Mucosa of stomach (tissue), 1 donor: ENCODE data around the gene RALGPS1.

Experiments used
- H3K27me3 ChIP-seq: one replicate; pipeline ENCODE4 v1.7.0; 2013; ENCODE audit warnings: mild to moderate bottlenecking, low read length; ENCODE audit not compliant: control insufficient read depth, insufficient read depth
- H3K36me3 ChIP-seq: one replicate; pipeline ENCODE4 v1.7.0; 2013; ENCODE audit warnings: low read length; ENCODE audit not compliant: control insufficient read depth, insufficient read depth
- H3K4me1 ChIP-seq: one replicate; pipeline ENCODE4 v1.7.0; 2013; ENCODE audit warnings: mild to moderate bottlenecking, low read length; ENCODE audit not compliant: control insufficient read depth, insufficient read depth
- H3K4me3 ChIP-seq: one replicate; pipeline ENCODE4 v1.7.0; 2013; ENCODE audit warnings: low read length
- H3K9ac ChIP-seq: one replicate; pipeline ENCODE4 v1.7.0; 2013; ENCODE audit warnings: mild to moderate bottlenecking, low read length, moderate library complexity
- H3K9me3 ChIP-seq: one replicate; pipeline ENCODE4 v1.7.0; 2013; ENCODE audit warnings: mild to moderate bottlenecking, low read length, moderate library complexity; ENCODE audit not compliant: control insufficient read depth
- donor health status: Pancreatic carcinoma.

The RALGPS1 gene

GRCh38 chr9:127130661-127131538, 216.3 kb downstream of the RALGPS1 start:
- no peaks in the 10 kb centered on the region for H3K9me3 ChIP-seq
- H3K4me1 ChIP-seq: peaks cover 59% of the 10 kb centered on the region
- no peaks in the 10 kb centered on the region for H3K27me3 ChIP-seq
- H3K36me3 ChIP-seq: no peaks in the 10 kb centered on the region
- no peak overlapping the region for H3K9ac ChIP-seq
- H3K4me3 ChIP-seq: no peak overlapping the region

- no peak overlapping the region for H3K9ac ChIP-seq
- no peaks in the 10 kb centered on the region for H3K27me3 ChIP-seq
- no peaks in the 10 kb centered on the region for H3K9me3 ChIP-seq
- peaks cover 59% of the 10 kb centered on the region for H3K4me1 ChIP-seq
- no peak overlapping the region for H3K4me3 ChIP-seq
- no peaks in the 10 kb centered on the region for H3K36me3 ChIP-seq
Observed at GRCh38 chr9:127131871-127132270, 217.3 kb downstream of the RALGPS1 start.

DNA sequence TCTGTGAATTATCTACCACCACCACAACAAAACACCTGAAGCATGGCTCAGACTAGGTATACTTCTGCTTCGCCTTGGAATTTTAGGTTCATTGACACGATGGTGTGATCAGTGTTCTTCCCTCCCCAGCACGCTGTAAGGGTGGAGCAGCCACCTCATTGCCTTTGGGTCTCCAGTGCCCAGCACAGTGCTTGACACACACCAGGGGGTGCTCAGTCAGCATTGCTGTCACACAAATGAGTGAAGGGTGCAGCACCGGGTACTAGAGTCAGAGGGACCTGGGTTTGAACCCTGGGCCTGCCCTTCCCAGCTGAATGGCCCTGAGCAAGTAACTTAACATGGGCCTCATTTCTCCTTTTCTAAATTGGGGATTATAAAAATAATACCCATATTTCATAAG, 217.8 kb downstream of the RALGPS1 start:
- Histone ChIP-seq H3K4me3 (no peak overlapping the region), H3K9me3 (no peaks in the 10 kb centered on the region), H3K9ac (no peak overlapping the region), H3K4me1 (peaks cover 59% of the 10 kb centered on the region), H3K27me3 (no peaks in the 10 kb centered on the region), H3K36me3 (no peaks in the 10 kb centered on the region)

GRCh38 chr9:127132921-127133647, 218.5 kb downstream of the RALGPS1 start:
- Histone ChIP-seq H3K36me3 (no peaks in the 10 kb centered on the region), H3K4me1 (peaks cover 59% of the 10 kb centered on the region), H3K4me3 (no peak overlapping the region), H3K9me3 (no peaks in the 10 kb centered on the region), H3K9ac (peak overlapping the region; percentile 35), H3K27me3 (no peaks in the 10 kb centered on the region)

DNA sequence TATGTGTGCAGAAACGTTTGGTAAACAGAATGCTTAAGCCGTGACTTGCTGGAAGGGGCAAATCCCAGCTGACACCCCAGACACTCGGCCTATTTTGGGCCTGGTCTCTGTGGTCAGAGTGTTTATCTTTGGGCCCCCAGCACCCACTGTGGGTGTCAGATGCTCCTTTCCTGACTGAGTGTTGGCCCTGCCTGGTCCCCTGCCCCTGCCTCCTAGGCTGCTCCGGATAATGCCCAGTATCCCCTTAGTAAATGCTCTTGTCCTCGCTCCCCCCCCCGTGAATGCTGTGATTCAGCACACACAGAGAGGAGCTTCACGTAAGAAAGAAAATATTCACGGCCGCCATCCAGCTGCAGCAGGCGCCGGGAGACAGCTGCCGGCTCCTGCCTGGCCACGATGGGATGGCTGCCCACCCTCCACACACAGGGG, 219.2 kb downstream of the RALGPS1 start:
- Histone ChIP-seq H3K4me3 (no peak overlapping the region), H3K36me3 (no peaks in the 10 kb centered on the region), H3K27me3 (no peaks in the 10 kb centered on the region), H3K4me1 (peaks cover 54% of the 10 kb centered on the region), H3K9ac (peak overlapping the region; percentile 35), H3K9me3 (no peaks in the 10 kb centered on the region)

DNA sequence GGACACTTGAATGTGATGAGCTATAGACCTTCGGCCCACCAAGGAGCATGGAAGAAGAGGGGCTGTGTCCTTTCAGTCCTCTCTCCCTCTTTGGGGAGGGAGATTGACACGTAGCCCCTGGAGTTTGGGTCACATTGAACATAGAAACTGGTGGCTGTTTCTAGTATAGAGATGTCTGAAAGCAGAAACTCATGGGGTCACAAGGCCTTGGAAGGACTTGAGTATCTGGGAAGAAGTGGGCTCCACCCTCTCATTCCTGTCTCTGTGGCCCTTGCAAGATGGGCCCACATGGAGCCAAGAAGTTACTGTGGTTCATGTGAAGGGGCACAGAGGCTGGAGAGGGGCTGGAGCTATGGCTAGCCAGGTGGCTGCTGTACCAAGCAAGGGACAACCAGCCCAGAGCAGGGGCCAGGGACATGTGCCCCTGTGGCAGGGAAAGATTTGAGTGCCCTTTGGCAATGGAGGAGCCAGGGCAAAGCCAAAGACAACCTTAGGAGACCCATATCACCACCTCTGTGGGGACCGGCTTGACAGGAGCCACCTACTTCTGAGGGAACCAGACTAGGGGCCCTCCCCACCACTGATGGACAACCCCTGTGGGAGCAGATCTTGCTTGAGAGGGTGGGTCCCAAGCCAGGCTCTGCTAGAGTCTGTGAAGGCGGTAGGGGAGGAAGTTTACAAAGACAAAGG, 220.6 kb downstream of the RALGPS1 start:
- no peaks in the 10 kb centered on the region for H3K36me3 ChIP-seq
- H3K4me1 ChIP-seq: peaks cover 41% of the 10 kb centered on the region
- H3K4me3 ChIP-seq: no peak overlapping the region
- peak overlapping the region; percentile 30 for H3K9ac ChIP-seq
- H3K9me3 ChIP-seq: no peaks in the 10 kb centered on the region
- no peaks in the 10 kb centered on the region for H3K27me3 ChIP-seq

DNA sequence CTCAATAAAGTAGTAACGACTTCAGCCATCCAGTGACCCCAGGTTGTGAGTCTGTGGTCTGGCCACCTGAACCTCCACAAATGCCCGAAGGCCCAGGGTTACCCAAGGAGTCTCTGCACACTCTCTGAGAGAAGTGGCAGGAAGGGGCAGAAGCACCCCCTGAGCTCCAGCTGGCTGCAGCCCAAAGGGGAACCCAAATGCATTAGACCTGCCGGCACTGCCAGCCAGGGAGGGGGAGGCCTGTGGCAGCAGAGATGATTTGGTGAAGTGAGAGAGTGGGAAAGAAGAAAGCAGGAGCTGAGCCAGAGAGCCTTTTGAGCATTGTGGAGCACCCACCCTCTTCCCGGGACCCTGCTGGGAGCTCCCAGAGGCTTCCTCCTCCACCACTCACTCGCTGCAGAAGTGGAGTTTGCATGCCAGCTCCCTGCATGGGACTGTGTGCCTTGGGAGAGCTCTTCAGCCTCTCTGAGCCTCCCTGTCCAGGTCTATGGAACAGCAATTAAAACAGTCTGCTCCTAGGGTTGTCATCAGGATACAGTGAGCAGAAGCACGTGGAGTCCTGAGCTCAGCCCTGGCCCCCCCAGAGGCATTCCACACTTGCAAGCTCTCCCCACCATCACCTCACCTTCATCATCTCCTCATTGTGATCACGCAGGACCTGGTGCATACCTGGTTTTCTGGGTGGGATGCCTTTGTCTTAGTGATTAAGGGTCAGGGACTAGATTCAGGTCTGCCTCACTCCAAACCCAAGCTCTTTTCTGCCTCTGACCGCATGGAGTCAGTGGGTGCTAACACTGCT, 221.7 kb downstream of the RALGPS1 start:
- Histone ChIP-seq H3K9me3 (no peaks in the 10 kb centered on the region), H3K4me3 (no peak overlapping the region), H3K4me1 (peaks cover 31% of the 10 kb centered on the region), H3K9ac (no peak overlapping the region), H3K27me3 (no peaks in the 10 kb centered on the region), H3K36me3 (no peaks in the 10 kb centered on the region)

DNA sequence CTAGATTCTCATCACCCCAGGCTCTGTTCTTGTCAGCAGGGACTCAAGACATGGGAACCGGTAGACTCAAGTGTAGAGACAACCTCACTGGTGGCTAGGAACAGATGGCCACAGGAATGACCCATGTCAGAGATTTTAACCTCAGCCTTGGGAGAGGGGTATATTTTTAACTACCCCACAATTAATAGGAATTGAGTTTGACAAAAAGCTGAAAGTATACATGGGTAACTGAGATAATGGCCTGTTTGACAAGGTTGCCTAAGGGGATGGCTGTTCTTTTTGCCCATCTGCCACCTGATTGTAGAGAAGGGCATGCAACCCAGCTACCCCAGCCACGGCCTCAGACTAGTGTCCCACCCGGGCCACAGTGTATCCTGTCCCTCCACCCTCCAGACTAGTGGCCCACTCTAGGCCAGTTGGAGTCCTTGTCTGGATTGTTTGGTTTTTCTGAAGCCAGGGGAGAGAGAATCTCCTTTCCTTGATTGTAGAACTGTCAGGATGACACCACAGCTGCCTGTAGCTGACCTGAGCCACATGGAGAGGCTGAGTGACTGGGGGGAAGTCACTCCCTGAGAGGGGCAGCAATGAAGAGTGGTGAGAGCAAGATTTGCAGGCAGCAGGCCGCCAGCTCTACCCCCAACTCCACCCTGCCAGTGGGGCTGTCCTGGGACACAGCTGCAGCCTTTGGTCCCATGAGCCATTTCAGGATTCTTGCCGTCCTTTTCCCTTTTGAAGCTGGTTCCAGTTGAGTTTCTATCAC, 222.5 kb downstream of the RALGPS1 start:
- Histone ChIP-seq H3K9ac (no peak overlapping the region), H3K9me3 (no peaks in the 10 kb centered on the region), H3K27me3 (no peaks in the 10 kb centered on the region), H3K36me3 (no peaks in the 10 kb centered on the region), H3K4me1 (peaks cover 23% of the 10 kb centered on the region), H3K4me3 (no peak overlapping the region)

DNA sequence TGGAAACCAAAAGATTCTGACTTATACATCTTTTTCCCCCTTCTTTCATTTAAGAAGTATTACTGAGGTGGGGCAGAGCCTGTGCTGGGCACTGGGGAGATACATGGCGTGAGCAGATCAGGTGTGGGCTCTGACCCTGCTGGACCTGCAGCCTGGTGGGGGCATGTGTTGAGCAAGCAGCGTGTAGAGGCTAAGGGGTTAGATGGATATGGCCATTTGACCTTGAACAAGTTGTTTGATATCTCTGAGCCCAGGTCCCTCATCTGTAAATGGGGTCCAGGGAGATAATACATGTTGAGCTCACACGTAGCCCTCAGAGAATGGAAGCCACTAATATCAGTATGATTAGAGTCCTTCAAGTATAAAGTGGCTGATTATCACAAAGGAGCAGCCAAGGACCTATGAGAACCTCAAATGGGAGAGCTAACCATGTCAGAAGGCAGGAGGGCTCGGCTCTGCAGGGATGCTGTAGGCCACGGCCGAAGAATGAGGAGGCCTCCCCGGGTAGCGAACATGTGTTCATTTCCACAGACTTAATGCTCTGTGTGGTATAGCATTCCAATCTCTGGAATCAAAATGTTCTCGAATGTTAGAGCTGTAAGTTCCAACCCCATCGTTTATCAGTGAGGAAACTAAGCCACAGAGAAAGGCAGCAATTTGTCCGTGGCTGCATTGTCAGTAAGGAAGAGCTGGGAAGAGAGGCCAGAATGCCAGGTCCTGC, 223.2 kb downstream of the RALGPS1 start:
- Histone ChIP-seq H3K4me1 (peaks cover 16% of the 10 kb centered on the region), H3K27me3 (no peaks in the 10 kb centered on the region), H3K9ac (no peak overlapping the region), H3K9me3 (no peaks in the 10 kb centered on the region), H3K4me3 (no peak overlapping the region), H3K36me3 (no peaks in the 10 kb centered on the region)

- Histone ChIP-seq H3K36me3 (no peaks in the 10 kb centered on the region), H3K4me3 (no peak overlapping the region), H3K9me3 (no peaks in the 10 kb centered on the region), H3K27me3 (no peaks in the 10 kb centered on the region), H3K4me1 (peaks cover 10% of the 10 kb centered on the region), H3K9ac (no peak overlapping the region)
Observed at GRCh38 chr9:127138444-127138843, 223.9 kb downstream of the RALGPS1 start.
